Suppressor macrophage treated with lipopolysaccharide for 1 hour (primary cell): ENCODE data around the gene PRKCQ.
A peak's percentile ranks its signal among the peaks of the same experiment; 100 is the strongest.
"Not testable (repeated sequence)": the region's sequence is repeated elsewhere in the genome, so short reads cannot be mapped to it uniquely, and the experiment has no call there.

ENCODE experiments used
- DNase-seq, 3 donors: peaks; one replicate each; pipeline ENCODE4 v3.0.0-alpha.2; 2020 to 2022

Gene PRKCQ

DNA sequence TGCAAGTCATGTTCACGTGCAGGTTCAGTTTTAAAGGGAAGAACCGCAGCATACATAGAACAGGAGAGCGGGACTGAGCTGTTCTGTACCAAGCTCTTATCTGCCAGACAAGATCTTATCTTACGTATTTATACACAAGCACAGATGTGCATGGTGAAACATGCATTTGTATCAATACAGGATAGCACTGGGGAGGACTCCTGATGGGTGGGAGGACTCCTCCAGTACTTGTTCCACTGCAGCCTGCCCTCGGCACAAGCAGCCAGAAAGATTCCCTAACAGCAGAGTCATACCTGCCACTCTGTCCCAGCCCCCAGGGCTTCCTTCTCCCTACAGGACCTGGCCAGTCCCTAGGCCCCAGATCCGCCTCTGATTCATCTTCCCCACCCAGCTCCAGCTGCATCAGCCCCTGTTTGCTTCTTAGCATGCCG lies 13.2 kb upstream of the PRKCQ start:
- no peak for DNase-seq

- DNase-seq: no peak
Observed at GRCh38 chr10:6592080-6592479, 12.0 kb upstream of the PRKCQ start.

DNA sequence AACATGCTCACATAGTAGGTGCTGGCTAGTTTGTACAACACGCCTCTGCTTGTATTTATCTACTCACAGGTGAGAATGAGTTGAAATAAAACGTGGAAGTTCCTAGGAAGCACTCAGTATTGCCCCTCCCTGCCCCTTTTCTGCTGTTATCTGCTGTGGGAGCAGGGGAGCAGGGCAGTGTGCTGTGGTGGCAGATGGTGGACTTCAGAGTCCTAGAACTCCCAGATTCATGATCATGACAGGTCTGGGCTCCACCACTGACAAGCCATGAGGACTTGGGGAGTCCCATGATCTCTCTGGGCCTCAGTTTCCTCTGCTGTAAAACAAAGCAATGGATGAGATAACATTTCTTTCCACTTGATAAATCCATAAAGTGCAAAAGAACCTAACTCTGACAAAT lies 11.6 kb upstream of the PRKCQ start:
- DNase-seq: no peak

GRCh38 chr10:6590100-6590499 lies 10.0 kb upstream of the PRKCQ start:
- DNase-seq: no peak

- DNase-seq: no peak
Observed at GRCh38 chr10:6589287-6590094, 9.4 kb upstream of the PRKCQ start.

DNA sequence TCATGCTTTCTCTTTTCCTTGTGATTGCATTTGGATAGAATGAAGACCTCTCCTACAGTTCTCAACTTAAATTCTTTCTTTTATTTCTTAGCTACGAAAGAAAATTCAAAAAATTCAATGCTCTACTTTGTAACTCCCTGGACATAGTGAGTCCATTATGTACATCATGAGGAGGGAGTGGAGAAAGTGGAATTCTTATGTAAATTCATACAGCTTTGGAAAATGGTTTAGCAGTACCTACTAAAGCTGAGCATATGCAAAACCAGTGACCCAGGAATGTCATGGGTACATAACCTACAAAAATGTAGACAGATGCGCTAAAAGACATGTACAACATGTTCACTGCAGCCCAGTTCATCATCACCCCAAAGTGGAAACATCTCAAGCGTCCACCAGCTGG lies 8.8 kb upstream of the PRKCQ start:
- no peak for DNase-seq

DNA sequence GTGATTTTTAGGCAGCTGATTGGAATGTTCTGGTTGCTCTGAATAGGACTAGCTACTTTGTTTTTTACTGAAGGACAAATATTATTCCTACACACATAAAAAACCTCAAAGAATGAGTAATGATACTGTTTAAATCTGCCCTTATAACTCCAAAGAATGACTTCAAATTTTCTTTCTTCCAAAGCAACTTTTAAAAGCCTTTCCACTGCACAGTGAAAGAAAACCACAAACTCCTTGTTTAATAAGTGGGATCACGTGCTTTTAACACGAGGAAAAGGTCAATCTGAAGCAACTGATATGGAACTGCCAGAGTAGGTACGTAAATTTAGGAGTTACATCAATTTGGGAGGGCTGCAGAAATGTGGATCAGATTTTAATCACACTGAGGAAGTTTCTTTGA lies 8.0 kb upstream of the PRKCQ start:
- no peak for DNase-seq

DNA sequence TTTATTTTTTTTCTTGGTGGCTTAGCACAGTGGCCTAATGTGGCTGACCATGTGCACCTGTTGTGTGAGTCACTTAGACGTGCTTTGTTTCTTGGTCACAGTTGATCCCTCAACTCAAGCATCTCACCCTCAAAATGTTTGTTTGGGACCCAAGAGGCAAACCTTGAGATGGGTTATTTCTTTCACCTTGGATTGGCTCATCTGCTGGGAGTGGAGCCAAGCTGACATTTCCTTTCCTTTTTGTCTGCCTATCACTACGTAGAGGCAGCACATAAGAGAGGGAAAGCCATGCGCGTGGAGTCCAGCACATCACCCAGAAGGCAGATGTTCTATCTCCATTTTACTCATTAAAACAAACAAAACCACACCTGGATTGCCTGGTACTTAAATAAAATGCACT lies 6.4 kb upstream of the PRKCQ start:
- no peak for DNase-seq

- DNase-seq: no peak
Observed at GRCh38 chr10:6583447-6583846, 3.4 kb upstream of the PRKCQ start.

DNA sequence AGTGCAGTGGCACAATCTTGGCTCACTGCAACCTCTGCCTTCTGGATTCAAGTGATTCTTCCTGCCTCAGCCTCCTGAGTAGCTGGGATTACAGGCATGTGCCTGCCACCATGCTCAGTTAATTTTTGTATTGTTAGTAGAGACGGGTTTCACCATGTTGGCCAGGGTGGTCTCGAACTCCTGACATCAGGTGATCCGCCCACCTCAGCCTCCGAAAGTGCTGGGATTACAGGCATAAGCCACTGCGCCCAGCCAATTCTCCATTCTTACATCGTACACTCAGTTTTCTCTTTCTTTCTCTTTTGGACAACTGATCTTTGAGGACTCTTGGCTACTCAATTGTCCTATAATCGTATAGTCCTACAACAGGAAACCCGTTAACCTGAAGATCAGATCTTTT lies 2.8 kb upstream of the PRKCQ start:
- DNase-seq: not testable (repeated sequence)

GRCh38 chr10:6582298-6582697 lies 2.2 kb upstream of the PRKCQ start:
- DNase-seq: no peak

DNA sequence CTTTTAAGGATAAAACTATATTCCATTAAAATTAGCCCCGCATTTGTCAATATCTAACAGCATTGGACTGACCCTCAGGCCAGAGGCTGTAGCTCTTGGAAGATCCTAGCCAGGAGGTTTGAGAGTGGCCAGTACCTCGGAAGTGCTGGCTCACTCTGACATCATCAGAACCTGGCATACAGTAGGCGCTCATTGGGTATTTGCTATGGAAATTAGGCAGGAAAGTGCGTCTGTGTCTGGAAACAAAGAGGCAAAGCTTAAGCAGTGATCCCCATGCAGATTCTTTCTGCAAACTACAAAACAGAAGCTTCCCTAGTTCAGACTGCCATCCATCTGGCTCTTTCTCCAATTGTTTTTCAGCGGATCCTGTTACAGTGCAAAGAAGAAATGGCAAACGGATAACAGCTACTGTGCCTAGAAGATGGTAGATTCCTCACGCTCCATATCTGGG lies 1.7 kb upstream of the PRKCQ start:
- no peak for DNase-seq

DNA sequence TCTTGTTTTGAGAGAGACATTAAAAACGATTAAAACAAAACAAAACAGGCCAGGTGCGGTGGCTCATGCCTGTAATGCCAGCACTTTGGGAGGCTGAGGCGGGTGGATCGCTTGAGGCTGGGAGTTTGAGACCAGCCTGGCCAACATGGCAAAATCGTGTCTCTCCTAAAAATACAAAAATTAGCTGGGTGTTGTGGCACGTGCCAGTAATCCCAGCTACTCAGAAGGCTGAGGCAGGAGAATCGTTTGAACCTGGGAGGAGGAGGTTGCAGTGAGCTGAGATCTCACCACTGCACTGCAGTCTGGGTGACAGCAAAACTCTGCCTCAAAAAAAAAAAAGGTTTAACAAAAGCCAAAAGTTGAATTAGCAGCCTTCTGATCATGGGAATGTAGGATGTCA lies 1.1 kb upstream of the PRKCQ start:
- not testable (repeated sequence) for DNase-seq

DNA sequence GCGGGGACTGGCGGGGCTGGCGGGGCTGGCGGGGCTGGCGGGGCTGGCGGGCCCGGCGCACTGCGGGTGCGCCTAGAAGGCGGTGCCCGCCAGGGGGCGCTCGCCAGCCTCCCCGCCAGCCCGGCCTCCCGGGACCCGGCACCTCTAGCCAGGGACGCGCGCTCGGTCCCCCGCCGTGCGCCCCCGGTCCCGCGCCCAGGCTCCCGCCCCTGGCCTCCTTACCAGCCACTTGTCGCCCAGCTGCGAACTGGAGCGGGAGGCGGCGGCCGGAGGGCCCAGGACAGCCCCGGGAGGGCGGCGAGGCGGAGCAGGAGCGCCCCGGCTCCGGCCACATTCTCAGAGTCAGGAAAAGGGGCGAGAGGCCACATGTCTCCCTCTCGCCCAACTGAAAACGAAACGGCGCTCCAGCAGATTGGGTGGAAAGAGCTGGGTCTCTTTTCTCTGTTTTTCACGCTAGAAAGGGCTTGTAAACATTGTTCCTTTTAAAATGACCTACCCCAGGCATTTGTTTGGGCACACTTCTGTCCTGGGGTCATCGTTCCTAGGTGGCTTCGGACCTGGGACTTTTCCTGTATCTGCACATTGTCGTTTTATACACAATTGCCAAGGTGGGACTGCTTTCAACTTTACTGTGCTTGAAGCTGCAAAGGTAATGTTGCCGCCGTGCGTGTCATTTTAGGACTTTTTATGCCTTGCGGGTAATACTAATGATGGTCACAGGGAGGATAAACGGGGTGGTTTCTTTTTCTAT lies 378 bp upstream of the PRKCQ start:
- DNase-seq: peak; percentile 75 to 95 (median 86)

GRCh38 chr10:6579183-6579903 lies 733 bp downstream of the PRKCQ start:
- DNase-seq: no peak

GRCh38 chr10:6578795-6579182 lies 1.3 kb downstream of the PRKCQ start:
- no peak for DNase-seq

DNA sequence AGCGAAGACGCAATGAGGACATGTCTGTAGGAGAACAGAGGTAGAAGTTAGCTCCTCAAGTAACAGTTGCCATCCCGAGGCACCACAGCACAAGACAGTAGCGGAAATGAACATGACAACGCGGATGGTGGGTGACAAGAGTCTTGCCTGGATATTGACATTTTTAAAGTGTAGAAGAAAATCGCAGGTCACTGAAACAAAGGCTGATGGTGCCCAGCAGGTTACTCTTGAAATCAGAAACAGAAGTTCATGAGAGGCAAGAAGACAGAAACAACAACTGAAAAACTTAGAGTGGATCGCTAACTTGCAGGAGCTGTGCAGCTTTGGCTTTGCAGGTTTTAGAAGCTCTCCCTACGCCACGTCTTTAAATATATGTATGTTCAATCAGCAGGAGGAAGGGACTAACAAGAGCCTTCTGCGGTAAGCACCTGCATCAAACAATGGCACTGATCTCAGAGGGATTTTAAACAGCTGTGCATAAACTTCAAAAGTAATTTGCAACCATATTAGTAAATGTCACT lies 1.8 kb downstream of the PRKCQ start:
- DNase-seq: no peak

DNA sequence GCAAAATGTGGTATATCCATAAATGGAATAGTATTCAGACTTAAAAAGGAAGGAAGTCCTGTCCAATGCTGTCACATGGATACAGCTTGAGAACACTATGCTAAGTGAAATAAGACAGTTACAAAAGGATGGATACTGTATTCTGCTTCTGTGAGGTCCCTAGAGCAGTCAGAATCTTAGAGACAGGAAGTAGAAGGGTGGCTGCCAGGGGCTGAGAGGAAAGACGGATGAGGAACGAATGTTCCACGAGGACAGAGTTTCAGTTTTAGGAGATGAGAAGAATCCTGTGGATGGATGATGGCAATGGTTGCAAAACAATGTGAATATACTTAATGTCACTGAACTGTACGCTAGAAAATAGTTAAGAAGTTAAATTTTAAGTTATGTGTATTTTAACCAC lies 3.8 kb downstream of the PRKCQ start:
- peak in 1 of 3 donors; percentile 27 for DNase-seq

DNA sequence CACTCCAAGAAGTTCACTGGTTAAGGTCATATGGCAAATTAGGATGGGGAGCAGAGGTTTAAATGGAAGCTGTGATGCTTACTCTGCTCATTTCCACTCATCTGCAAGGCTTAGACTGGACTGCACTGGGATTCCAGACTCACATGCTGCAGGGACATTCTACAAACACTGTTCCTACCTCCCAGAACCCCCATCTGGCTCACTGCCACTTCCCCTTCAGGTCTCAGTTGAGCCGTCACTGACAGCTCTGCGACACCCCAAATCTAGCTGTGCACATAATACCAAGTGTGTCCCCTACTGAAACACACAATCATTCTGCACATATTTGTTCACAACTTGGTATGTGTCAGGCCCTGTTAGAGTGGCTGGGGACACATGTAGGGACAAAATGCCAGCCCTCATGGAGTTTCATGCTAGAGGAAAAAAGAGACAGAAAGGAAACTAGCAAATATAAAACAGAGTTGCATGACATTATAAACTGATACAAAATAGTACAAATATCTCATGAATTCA lies 5.4 kb downstream of the PRKCQ start:
- no peak for DNase-seq

DNA sequence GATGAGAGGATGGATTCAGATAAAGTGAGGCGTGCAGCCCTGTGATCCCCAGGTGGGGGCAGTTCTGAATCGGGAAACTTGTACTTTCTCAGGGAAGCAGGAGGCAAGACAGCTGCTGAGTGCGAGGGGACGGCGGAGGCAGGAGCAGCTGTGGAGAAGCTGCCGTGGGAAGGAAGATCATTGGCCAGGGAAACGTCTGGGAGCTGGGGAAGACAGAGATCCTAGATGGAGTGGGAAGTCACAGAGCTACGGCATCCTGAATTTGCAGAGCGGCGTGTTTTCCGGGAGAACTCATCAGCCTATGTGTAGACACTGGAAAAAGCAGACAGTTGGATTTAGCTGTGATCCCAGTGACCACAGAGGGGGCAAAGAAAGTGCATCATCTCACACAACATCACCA lies 9.2 kb downstream of the PRKCQ start:
- DNase-seq: no peak

DNA sequence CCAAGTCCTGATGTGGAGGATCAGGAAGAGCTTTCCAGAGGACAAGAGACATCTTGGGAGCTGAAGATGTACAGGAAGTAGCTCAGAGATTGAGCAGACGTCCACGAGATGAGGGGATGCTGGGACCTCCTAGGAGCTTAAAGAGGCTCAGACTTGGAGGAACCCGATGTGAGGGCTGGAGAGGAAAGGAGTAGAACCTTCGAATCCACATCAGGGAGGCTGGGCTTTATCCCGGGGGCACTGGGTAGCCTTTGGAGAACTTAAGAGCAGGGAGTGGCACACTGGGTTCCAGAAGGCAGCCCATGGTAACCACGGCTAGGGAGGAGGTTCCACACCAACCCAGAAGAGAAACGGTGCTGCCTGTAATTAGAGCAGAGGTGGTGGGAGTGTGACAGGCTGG lies 10.8 kb downstream of the PRKCQ start:
- no peak for DNase-seq

- no peak for DNase-seq
Observed at GRCh38 chr10:6567884-6568283, 12.2 kb downstream of the PRKCQ start.

DNA sequence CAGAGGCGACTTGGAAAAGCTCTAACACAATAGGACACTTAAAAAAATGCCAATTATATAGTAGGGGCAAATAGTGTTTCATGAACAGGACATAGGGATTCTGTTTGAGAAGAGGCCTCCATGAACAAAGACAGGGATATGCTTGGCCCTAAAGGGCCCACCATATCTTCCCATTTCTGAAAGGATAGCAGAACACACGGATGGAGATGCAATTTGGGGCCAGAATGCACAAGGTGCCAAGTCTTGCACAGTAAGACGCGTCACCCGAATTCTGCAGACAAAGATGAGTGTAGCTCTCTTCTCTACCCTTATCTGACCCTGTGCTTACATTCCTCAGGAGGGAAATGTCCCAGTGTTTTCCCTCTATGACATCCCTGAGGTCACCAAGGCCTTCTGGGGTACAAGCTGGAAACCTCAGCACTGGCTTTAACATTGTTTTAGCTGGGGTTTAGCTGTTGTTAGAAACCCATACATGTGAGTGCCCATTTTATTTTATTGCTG lies 12.8 kb downstream of the PRKCQ start:
- peak in 2 of 3 donors; percentile 10 to 22 for DNase-seq
